ENCODE data around the gene C11orf24.

DNA sequence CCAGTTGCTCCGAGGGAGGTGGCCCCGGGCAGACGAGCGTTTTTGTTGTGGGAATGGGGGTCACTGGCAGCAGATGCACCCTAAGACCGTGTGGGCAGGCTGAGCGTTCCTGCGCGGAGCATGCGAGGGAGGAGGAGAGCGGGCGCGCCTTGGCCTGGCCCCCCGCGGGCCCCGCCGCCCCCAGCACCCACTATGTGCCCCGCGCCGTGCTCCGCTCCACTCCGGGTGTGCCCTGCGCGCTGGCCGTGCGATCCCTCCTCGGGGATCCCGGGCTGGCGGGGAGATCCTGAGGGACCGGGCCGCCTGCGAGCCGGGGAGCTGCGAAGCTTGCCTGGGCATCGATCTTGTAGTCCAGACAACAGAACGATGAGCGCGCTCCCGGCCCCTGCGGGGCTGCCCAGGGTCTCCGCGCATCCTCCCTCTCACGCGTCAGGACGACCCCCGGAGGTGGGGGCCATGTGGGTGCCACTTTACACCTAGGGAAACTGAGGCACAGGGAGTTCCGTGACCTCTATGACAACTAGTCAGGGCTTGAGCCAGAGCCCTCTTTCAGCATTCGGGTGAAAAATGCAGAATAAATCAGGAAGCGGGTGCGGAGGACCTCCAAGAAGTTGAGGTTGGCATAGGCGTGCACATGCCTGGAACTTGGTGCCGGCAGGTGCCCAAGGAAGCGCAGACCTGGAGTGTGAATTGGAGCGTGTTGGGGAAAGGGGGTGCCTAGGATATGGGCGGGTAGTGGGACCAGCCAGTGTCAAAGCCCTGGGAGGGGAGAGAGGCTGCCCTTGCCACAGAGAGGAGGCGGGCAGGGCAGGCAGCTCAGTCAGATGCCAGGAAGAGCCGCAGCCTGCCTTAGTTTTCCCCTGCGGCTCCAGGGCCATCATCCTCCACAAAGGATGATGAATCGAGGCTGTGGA is 57.3 kb downstream of the C11orf24 start:
- TF ChIP-seq, protein P1, sequence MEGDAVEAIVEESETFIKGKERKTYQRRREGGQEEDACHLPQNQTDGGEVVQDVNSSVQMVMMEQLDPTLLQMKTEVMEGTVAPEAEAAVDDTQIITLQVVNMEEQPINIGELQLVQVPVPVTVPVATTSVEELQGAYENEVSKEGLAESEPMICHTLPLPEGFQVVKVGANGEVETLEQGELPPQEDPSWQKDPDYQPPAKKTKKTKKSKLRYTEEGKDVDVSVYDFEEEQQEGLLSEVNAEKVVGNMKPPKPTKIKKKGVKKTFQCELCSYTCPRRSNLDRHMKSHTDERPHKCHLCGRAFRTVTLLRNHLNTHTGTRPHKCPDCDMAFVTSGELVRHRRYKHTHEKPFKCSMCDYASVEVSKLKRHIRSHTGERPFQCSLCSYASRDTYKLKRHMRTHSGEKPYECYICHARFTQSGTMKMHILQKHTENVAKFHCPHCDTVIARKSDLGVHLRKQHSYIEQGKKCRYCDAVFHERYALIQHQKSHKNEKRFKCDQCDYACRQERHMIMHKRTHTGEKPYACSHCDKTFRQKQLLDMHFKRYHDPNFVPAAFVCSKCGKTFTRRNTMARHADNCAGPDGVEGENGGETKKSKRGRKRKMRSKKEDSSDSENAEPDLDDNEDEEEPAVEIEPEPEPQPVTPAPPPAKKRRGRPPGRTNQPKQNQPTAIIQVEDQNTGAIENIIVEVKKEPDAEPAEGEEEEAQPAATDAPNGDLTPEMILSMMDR (conservative IDR thresholded peaks at IDR 0.05), result no peak
- no peak for TF ChIP-seq EZH2 (IDR thresholded peaks at IDR 0.05; ENCODE audit: low read depth)
